Fibroblast of the conjunctiva (primary cell): ENCODE data around the gene PLPP1.

Experiments
- DNase-seq: peaks from one replicate; pipeline ENCODE4 v3.0.0-alpha.2; 2010; ENCODE audit warnings: low read depth

PLPP1 gene

GRCh38 chr5:55534436-55535198, at the start of gene PLPP1:
PLPP1 (minus strand) TSS chr5:55534964; CDS start chr5:55534629, 335 bp downstream.
- DNase-seq, result peak; percentile 78

GRCh38 chr5:55583578-55583977, 48.8 kb upstream of the PLPP1 start:
- no peak for DNase-seq

- DNase-seq, result no peak
These were observed 47.5 kb upstream of the PLPP1 start for GRCh38 chr5:55582256-55582655.

- DNase-seq, result no peak
These were observed 45.3 kb upstream of the PLPP1 start for GRCh38 chr5:55580042-55580441.

- no peak for DNase-seq
These were observed 44.0 kb upstream of the PLPP1 start for GRCh38 chr5:55578771-55579170.

- no peak for DNase-seq
These were observed 42.7 kb upstream of the PLPP1 start for GRCh38 chr5:55577353-55578060.

GRCh38 chr5:55576661-55577060, 41.9 kb upstream of the PLPP1 start:
- no peak for DNase-seq

GRCh38 chr5:55575815-55576583, 41.2 kb upstream of the PLPP1 start:
- no peak for DNase-seq

- no peak for DNase-seq
These were observed 37.8 kb upstream of the PLPP1 start for GRCh38 chr5:55572600-55572999.

GRCh38 chr5:55572020-55572419, 37.3 kb upstream of the PLPP1 start:
- DNase-seq, result no peak

- DNase-seq, result no peak
These were observed 35.8 kb upstream of the PLPP1 start for GRCh38 chr5:55570570-55570969.

GRCh38 chr5:55570026-55570425, 35.3 kb upstream of the PLPP1 start:
- DNase-seq, result no peak

- no peak for DNase-seq
These were observed 34.7 kb upstream of the PLPP1 start for GRCh38 chr5:55569513-55569865.

GRCh38 chr5:55568654-55569512, 34.1 kb upstream of the PLPP1 start:
- DNase-seq, result no peak

- DNase-seq, result no peak
These were observed 30.0 kb upstream of the PLPP1 start for GRCh38 chr5:55564721-55565120.

- DNase-seq, result no peak
These were observed 23.7 kb upstream of the PLPP1 start for GRCh38 chr5:55558484-55558883.

GRCh38 chr5:55557123-55557522, 22.4 kb upstream of the PLPP1 start:
- no peak for DNase-seq

GRCh38 chr5:55554585-55555202, 19.9 kb upstream of the PLPP1 start:
- DNase-seq, result no peak

GRCh38 chr5:55551904-55552303, 17.1 kb upstream of the PLPP1 start:
- DNase-seq, result no peak

- DNase-seq, result no peak
These were observed 16.6 kb upstream of the PLPP1 start for GRCh38 chr5:55551358-55551757.

GRCh38 chr5:55547781-55548180, 13.0 kb upstream of the PLPP1 start:
- no peak for DNase-seq

- DNase-seq, result no peak
These were observed 12.2 kb upstream of the PLPP1 start for GRCh38 chr5:55546947-55547346.
